Measurements from ENCODE around the gene GCAT. TPM values are rescaled to one million over a fixed set of nuclear protein-coding genes. Genes with fewer than 3 reads are reported as not detected.
A peak's percentile ranks its signal among the peaks of the same experiment; 100 is the strongest.

GCAT gene
- total RNA-seq, 4 donors from 2014 or later, result 30.4 to 59.1 (median 38.2) TPM

DNA sequence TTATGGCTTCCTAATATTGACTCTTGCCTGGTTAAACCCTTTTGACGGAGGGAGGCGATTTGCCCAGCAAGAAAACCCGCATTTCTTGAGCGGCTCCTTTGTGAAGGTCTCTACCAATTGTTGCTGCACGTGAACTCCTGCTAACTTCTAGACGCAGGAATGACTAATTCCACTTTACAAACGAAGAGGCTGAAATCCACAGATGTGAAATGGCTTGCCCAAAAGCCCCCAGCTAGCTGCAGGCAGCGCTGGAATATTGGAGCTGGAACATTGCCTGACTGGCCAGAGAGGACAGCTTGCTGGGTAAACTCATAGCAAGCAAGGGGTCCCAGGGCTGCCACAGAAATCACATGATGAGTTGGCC lies 542 bp downstream of the GCAT start:
- no peaks in the 10 kb centered on the region for H3K9me3 ChIP-seq
- H3K27ac ChIP-seq, result peak overlapping the region in 2 of 3 donors; percentile 22 to 47
- H3K4me1 ChIP-seq, result peaks cover 19 to 34% of the 10 kb centered on the region in 2 donors
- intact Hi-C loops (cut with DNase I), result no loop called here
- TF ChIP-seq POLR2A (IDR thresholded peaks at IDR 0.05), result no peak
- TF ChIP-seq, protein P1, sequence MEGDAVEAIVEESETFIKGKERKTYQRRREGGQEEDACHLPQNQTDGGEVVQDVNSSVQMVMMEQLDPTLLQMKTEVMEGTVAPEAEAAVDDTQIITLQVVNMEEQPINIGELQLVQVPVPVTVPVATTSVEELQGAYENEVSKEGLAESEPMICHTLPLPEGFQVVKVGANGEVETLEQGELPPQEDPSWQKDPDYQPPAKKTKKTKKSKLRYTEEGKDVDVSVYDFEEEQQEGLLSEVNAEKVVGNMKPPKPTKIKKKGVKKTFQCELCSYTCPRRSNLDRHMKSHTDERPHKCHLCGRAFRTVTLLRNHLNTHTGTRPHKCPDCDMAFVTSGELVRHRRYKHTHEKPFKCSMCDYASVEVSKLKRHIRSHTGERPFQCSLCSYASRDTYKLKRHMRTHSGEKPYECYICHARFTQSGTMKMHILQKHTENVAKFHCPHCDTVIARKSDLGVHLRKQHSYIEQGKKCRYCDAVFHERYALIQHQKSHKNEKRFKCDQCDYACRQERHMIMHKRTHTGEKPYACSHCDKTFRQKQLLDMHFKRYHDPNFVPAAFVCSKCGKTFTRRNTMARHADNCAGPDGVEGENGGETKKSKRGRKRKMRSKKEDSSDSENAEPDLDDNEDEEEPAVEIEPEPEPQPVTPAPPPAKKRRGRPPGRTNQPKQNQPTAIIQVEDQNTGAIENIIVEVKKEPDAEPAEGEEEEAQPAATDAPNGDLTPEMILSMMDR (IDR thresholded peaks at IDR 0.05), result no peak
- peak overlapping the region; percentile 9 to 47 (median 34) for H3K4me3 ChIP-seq (replicated peaks in 1 of 3)
- peak in 1 of 2 donors; percentile 36 for DNase-seq
- no peaks in the 10 kb centered on the region for H3K27me3 ChIP-seq
- 4 to 14% methylated on average over 8 of the region's 8 CpGs for WGBS, 2 donors
- peaks cover 0 to 3% of the 10 kb centered on the region in 2 donors for H3K36me3 ChIP-seq

- TF ChIP-seq POLR2A (IDR thresholded peaks at IDR 0.05), result no peak
- TF ChIP-seq, protein P1 (IDR thresholded peaks at IDR 0.05), result no peak
- Histone ChIP-seq H3K4me1 (peaks cover 19 to 21% of the 10 kb centered on the region in 2 donors), H3K27ac (no peak overlapping the region), H3K27me3 (no peaks in the 10 kb centered on the region), H3K4me3 (replicated peaks in 1 of 3) (no peak overlapping the region), H3K36me3 (peaks cover 0 to 3% of the 10 kb centered on the region in 2 donors), H3K9me3 (no peaks in the 10 kb centered on the region)
- no peak for DNase-seq
- intact Hi-C loops (cut with DNase I), result loop anchor here (10.0 kb wide), 1 partner anchor 125 kb away; no protein-coding TSS in a partner anchor
- WGBS, 2 donors, result 88 to 95% methylated on average over 5 of the region's 5 CpGs
Measured at GRCh38 chr22:37809672-37810333, 2.1 kb downstream of the GCAT start.

DNA sequence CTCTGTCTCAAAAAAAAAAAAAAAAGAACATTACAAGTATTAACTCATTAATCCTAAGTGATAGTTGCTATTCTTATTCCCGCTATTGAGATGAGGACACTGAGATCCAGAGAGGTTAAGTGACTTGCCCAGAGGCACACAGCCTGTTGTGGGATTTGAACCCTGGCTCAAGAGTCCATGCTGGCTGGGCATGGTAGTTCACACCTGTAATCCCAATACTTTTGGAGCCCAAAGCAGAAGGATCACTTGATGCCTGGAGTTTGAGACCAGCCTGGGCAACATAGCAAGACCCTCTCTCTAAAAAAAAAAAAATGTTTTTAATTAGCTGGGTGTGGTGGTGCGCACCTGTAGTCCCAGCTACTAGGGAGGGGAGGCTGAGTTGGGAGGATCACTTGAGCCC lies 4.1 kb downstream of the GCAT start:
- intact Hi-C loops (cut with DNase I), result loop anchor here (10.0 kb wide), 1 partner anchor 123 kb away; no protein-coding TSS in a partner anchor
- DNase-seq, result no peak
- Histone ChIP-seq H3K4me1 (peaks cover 7 to 9% of the 10 kb centered on the region in 2 donors), H3K36me3 (peaks cover 0 to 3% of the 10 kb centered on the region in 2 donors), H3K9me3 (no peaks in the 10 kb centered on the region), H3K4me3 (replicated peaks in 1 of 3) (no peak overlapping the region), H3K27ac (no peak overlapping the region), H3K27me3 (no peaks in the 10 kb centered on the region)
- TF ChIP-seq, protein P1 (IDR thresholded peaks at IDR 0.05), result no peak
- no peak for TF ChIP-seq POLR2A (IDR thresholded peaks at IDR 0.05)
- WGBS, 2 donors, result 95 to 100% methylated on average over 2 of the region's 2 CpGs

DNA sequence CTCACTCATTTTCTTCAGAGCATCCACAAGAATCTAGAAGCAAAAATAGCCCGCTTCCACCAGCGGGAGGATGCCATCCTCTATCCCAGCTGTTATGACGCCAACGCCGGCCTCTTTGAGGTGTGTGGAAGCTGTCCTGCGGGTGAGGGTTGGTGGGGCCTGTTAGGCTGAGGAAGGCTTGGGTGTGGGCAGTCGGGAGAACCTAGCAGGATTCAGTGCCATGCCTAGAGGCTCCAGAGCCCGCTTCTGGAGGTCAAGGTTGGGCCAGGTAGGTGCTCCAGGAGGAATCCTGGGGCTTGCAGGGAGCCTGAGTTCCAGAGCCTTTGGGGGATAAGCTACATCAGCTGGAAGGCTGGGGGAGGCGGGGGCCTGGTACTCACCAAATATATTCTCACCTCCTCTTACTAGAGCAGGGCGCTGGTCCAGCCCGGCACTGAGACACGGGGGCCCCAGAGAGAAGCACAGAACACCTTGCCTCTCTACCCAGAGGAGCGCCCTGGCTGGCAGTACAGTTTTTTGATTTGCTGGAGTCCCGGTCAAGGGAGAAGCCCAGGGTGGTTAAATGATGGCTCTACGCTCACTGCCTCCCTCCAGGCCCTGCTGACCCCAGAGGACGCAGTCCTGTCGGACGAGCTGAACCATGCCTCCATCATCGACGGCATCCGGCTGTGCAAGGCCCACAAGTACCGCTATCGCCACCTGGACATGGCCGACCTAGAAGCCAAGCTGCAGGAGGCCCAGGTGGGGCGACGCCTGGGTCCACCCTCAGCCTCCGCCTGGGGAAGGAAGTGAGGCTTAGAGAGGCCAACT lies 5.3 kb downstream of the GCAT start:
- Histone ChIP-seq H3K4me1 (peaks cover 11 to 13% of the 10 kb centered on the region in 2 donors), H3K36me3 (peaks cover 0 to 3% of the 10 kb centered on the region in 2 donors), H3K27ac (no peak overlapping the region), H3K27me3 (no peaks in the 10 kb centered on the region), H3K4me3 (replicated peaks in 1 of 3) (no peak overlapping the region), H3K9me3 (no peaks in the 10 kb centered on the region)
- intact Hi-C loops (cut with DNase I), result loop anchor here (10.0 kb wide), 1 partner anchor 122 kb away; no protein-coding TSS in a partner anchor
- no peak for DNase-seq
- 93 to 97% methylated on average over 25 to 26 of the region's 27 CpGs for WGBS, 2 donors
- TF ChIP-seq, protein P1 (IDR thresholded peaks at IDR 0.05), result no peak
- TF ChIP-seq POLR2A (IDR thresholded peaks at IDR 0.05), result no peak

Measured in thyroid gland (tissue), 4 donors.